ENCODE measurements around the gene NGF. TPM values are rescaled to one million over a fixed set of nuclear protein-coding genes. Genes with fewer than 3 reads are reported as not detected.

Gene NGF
- total RNA-seq, 1 donor from 2014 or later, result 12.9 TPM

DNA sequence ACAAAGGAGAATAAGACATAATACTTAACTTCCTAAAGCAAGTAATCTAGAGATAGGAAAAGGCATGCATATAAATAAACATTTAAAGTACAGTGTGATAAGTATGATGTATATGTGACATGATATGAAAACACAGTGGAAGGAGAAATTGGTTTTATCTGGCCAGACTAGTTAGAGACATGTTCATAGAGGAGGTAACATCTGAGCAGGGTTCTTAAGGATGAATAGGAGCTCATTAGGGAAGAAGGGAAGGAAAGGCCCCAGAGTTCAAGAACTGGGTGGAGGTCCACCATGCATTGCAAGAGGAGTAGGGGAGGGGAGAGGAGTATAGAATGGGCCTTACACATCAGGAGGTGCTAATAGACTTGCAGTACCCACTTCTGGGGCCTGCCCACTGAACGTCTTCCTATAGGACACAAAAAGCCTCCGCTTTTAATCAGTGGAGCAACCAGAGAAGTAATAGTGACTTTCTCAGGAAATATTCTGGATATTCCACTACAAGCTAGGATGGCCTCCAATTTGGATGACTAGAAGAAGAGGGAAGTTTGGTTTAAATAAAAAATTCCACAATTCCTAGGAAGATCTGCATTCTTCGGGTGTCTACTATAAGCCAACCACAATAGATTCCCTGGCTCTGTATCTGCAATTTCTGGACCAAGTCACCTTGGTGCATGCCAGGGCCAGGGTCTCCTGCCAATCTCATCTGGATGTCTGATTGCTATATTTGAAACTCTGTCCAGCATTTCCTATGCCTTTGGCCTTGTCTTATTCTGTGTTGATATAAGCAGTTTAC, 41.9 kb downstream of the NGF start:
- Histone ChIP-seq H3K4me3 (ENCODE audit: insufficient read depth, low read depth, low read length) (no peak overlapping the region), H3K4me1 (ENCODE audit: insufficient read depth, low read length) (peaks cover 40% of the 10 kb centered on the region), H3K9me3 (ENCODE audit: insufficient read depth, low read depth, low read length) (no peaks in the 10 kb centered on the region), H3K36me3 (ENCODE audit: insufficient read depth, low read length) (no peaks in the 10 kb centered on the region), H2AFZ (ENCODE audit: low read depth, low read length) (no peak overlapping the region), H3K27ac (ENCODE audit: low read depth, low read length) (no peak overlapping the region), H3K79me2 (ENCODE audit: insufficient read depth, low read length) (no peaks in the 10 kb centered on the region), H4K20me1 (ENCODE audit: insufficient read depth, low read length) (no peaks in the 10 kb centered on the region), H3K27me3 (ENCODE audit: insufficient read depth, low read length) (no peaks in the 10 kb centered on the region), H3K4me2 (ENCODE audit: low read length) (peak overlapping the region; percentile 36), H3K9ac (ENCODE audit: low read length) (no peak overlapping the region)
- Mint-ChIP-seq H3K9me3 (ENCODE audit: unreplicated experiment) (no peaks in the 10 kb centered on the region), H3K4me3 (ENCODE audit: unreplicated experiment) (no peak overlapping the region), H3K27me3 (ENCODE audit: low read depth, unreplicated experiment) (no peaks in the 10 kb centered on the region), H3K4me1 (ENCODE audit: low read depth, unreplicated experiment) (peaks cover 62% of the 10 kb centered on the region), H3K36me3 (ENCODE audit: low read depth, unreplicated experiment) (peaks cover 8% of the 10 kb centered on the region), H3K27ac (ENCODE audit: unreplicated experiment) (no peak overlapping the region)
- TF ChIP-seq, protein P1, sequence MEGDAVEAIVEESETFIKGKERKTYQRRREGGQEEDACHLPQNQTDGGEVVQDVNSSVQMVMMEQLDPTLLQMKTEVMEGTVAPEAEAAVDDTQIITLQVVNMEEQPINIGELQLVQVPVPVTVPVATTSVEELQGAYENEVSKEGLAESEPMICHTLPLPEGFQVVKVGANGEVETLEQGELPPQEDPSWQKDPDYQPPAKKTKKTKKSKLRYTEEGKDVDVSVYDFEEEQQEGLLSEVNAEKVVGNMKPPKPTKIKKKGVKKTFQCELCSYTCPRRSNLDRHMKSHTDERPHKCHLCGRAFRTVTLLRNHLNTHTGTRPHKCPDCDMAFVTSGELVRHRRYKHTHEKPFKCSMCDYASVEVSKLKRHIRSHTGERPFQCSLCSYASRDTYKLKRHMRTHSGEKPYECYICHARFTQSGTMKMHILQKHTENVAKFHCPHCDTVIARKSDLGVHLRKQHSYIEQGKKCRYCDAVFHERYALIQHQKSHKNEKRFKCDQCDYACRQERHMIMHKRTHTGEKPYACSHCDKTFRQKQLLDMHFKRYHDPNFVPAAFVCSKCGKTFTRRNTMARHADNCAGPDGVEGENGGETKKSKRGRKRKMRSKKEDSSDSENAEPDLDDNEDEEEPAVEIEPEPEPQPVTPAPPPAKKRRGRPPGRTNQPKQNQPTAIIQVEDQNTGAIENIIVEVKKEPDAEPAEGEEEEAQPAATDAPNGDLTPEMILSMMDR (IDR thresholded peaks at IDR 0.05; ENCODE audit: insufficient read depth, low read depth, low read length), result no peak
- no peak for TF ChIP-seq EZH2 (IDR thresholded peaks at IDR 0.05; ENCODE audit: insufficient read depth, low read length)
- DNase-seq (ENCODE audit: low read depth) (peak; percentile 73), FAIRE-seq (peak; percentile 47)

DNA sequence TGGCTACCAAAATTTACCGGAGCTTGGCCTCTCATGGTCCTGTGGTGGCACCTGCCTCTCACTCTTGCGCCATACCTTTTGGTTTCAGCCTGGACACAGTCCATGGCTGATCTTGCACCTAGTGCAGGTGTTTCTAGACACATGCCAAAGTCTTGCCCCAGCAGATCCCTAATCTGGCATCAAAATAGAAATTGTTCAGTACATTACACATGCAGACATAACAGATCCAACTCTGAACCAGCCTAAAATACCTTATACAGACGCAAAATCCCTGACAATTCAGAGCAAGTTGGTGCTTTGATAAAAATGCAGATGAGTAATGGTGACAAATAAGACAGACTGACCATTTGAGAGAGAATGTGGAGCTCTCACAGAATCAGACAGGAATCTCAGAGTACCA, 44.1 kb downstream of the NGF start:
- no peaks in the 10 kb centered on the region for H3K36me3 ChIP-seq (ENCODE audit: insufficient read depth, low read length)
- no peaks in the 10 kb centered on the region for H3K9me3 ChIP-seq (ENCODE audit: insufficient read depth, low read depth, low read length)
- no peaks in the 10 kb centered on the region for H3K27me3 ChIP-seq (ENCODE audit: insufficient read depth, low read length)
- H3K36me3 Mint-ChIP-seq (ENCODE audit: low read depth, unreplicated experiment), result peaks cover 12% of the 10 kb centered on the region
- no peaks in the 10 kb centered on the region for H3K79me2 ChIP-seq (ENCODE audit: insufficient read depth, low read length)
- no peak overlapping the region for H3K4me3 Mint-ChIP-seq (ENCODE audit: unreplicated experiment)
- H3K27me3 Mint-ChIP-seq (ENCODE audit: low read depth, unreplicated experiment), result no peaks in the 10 kb centered on the region
- H3K4me1 Mint-ChIP-seq (ENCODE audit: low read depth, unreplicated experiment), result peaks cover 43% of the 10 kb centered on the region
- FAIRE-seq (peak; percentile 66), DNase-seq (ENCODE audit: low read depth) (no peak)
- H3K4me1 ChIP-seq (ENCODE audit: insufficient read depth, low read length), result peaks cover 18% of the 10 kb centered on the region
- no peak overlapping the region for H2AFZ ChIP-seq (ENCODE audit: low read depth, low read length)
- no peak for TF ChIP-seq EZH2 (IDR thresholded peaks at IDR 0.05; ENCODE audit: insufficient read depth, low read length)
- TF ChIP-seq, protein P1 (IDR thresholded peaks at IDR 0.05; ENCODE audit: insufficient read depth, low read depth, low read length), result no peak
- no peak overlapping the region for H3K27ac Mint-ChIP-seq (ENCODE audit: unreplicated experiment)
- H3K4me3 ChIP-seq (ENCODE audit: insufficient read depth, low read depth, low read length), result no peak overlapping the region
- H3K9ac ChIP-seq (ENCODE audit: low read length), result no peak overlapping the region
- peaks cover 4% of the 10 kb centered on the region for H3K9me3 Mint-ChIP-seq (ENCODE audit: unreplicated experiment)
- no peak overlapping the region for H3K4me2 ChIP-seq (ENCODE audit: low read length)
- no peaks in the 10 kb centered on the region for H4K20me1 ChIP-seq (ENCODE audit: insufficient read depth, low read length)
- H3K27ac ChIP-seq (ENCODE audit: low read depth, low read length), result no peak overlapping the region

DNA sequence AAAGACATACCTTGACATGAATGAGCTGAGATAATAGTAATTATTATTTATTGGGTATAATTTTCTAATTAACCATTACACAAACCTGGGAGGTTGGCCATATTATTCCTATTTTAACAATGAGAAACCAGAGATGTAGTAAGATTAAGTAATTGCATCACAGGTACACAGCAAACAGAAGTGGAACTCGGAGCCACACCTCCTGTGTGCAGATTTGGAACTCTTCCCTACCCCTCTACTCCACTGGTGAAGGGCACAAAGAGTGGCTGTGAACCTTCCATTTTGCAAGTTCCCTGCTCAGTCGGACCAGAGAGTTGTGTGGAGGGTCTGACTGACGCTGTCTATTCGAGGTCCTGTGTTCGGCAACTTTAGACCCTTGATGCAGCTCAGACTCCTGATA, 45.0 kb downstream of the NGF start:
- Histone ChIP-seq H3K27ac (ENCODE audit: low read depth, low read length) (no peak overlapping the region), H3K4me3 (ENCODE audit: insufficient read depth, low read depth, low read length) (no peak overlapping the region)

More for the DNA sequence above, 45.0 kb downstream of the NGF start:
- Mint-ChIP-seq H3K9me3 (ENCODE audit: unreplicated experiment) (peaks cover 4% of the 10 kb centered on the region), H3K27ac (ENCODE audit: unreplicated experiment) (no peak overlapping the region), H3K4me3 (ENCODE audit: unreplicated experiment) (no peak overlapping the region), H3K4me1 (ENCODE audit: low read depth, unreplicated experiment) (peaks cover 41% of the 10 kb centered on the region), H3K27me3 (ENCODE audit: low read depth, unreplicated experiment) (no peaks in the 10 kb centered on the region), H3K36me3 (ENCODE audit: low read depth, unreplicated experiment) (peaks cover 14% of the 10 kb centered on the region)
- Histone ChIP-seq H4K20me1 (ENCODE audit: insufficient read depth, low read length) (no peaks in the 10 kb centered on the region), H3K36me3 (ENCODE audit: insufficient read depth, low read length) (no peaks in the 10 kb centered on the region), H3K79me2 (ENCODE audit: insufficient read depth, low read length) (no peaks in the 10 kb centered on the region), H3K9me3 (ENCODE audit: insufficient read depth, low read depth, low read length) (no peaks in the 10 kb centered on the region), H2AFZ (ENCODE audit: low read depth, low read length) (no peak overlapping the region), H3K4me2 (ENCODE audit: low read length) (no peak overlapping the region), H3K27me3 (ENCODE audit: insufficient read depth, low read length) (no peaks in the 10 kb centered on the region), H3K9ac (ENCODE audit: low read length) (no peak overlapping the region), H3K4me1 (ENCODE audit: insufficient read depth, low read length) (peaks cover 14% of the 10 kb centered on the region)
- TF ChIP-seq, protein P1 (IDR thresholded peaks at IDR 0.05; ENCODE audit: insufficient read depth, low read depth, low read length), result no peak
- TF ChIP-seq EZH2 (IDR thresholded peaks at IDR 0.05; ENCODE audit: insufficient read depth, low read length), result no peak
- DNase-seq (ENCODE audit: low read depth), result no peak
- no peak for FAIRE-seq
